NCI-H1048 (cell line): ENCODE data around the gene BCL11B.

ENCODE experiments used
- DNase-seq: peaks from one replicate; lab custom pipeline; 2025; lab: John Stamatoyannopoulos, UW

Gene BCL11B

DNA sequence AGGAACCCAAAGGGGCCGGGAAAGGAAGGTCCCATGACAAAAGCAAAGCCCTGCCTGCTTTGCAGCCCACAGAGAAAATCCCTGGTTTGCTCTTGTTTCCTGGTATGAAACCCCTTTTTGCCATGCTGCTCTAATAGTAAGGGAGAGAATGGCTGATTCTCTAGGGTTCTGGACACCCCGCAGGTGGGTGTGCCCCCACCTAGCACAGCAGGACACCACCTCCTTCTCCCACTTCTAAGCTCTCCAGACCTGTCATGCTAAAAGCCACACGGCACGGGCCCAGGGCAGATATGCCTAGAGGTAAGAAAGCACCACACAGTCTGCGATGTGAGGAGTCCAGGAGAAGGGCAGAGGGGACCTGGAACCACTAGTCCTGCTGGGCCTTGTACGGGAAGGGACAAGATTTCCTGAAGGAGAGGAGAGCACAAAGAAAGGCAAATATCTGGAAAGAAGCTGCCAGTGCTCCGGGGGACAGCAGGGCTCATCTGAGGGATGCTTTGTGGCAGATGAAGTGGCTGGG lies 113.3 kb downstream of the BCL11B start:
- DNase-seq: no peak

DNA sequence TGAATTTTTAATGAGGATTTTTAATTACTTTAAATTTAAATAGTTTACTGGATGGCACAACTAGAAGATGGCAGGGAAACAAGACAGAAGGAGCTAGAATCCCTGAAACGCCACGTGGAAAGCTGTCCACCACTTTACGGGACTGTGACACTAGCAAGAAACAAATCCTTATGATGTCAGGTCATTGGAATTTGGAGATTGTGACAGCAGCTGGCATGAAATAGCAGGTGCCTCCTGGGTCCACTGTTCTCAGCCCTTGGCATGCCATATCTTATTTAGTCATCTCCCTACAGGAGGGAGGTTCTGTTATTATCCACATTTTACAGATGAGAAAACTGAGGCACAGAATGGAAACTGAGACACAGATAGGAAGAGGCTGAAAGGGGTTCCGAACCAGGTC lies 113.8 kb downstream of the BCL11B start:
- no peak for DNase-seq

DNA sequence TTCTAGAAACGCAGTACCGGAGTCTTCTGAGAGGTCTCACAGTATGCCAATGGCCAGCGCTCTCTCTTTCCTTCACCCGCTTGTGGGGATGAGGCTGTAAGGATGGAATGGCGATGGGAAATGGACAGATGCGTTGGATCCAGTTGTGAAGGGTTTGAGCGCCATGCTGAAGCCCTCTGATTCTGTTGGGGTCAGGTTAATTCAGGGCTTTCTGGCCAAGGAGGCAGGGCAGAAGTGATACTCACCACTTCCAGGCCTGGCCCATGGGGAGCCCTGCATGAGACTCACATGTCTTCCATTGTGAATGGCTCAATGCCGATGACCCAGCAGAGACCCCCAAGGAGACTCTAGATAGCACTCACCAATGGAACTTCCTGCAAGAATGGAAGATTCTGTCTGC lies 114.3 kb downstream of the BCL11B start:
- DNase-seq: no peak

DNA sequence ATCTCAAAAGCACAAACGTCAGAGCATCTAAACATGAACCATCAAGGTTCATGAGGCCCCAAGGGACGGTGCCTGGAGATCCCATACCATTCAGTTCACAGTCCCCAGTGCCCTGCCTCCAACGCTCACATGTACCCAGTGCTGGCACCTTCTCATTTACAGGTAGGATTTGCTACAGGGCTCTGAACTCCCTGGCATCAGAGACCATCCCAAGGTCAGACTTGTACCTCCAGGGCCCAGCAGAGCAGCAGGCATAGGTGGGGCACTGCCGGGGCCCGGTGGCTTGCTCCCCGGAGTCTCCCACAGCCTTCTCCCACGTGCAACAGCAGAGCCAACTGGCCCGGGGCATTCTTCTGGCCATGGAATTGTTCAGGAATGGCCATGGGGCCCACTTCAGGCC lies 114.8 kb downstream of the BCL11B start:
- DNase-seq: no peak

DNA sequence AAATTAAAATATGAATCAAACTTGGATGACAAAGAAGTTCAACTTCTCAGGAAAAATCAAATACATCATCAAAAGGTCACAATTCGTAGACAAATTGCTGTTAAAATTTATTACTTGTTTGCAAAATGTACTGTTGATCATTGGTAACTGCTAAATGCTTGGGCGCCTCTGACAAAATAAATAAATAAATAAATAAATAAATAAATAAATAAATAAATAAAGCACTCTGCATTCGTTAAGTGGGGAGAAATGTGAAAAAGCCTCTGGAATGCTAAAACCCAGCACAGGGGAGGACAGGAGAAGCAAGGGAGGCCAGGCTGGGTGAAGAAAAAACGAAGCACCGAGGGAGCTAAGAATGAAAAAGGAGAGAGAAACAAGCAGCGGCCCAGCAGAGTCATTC lies 115.2 kb downstream of the BCL11B start:
- DNase-seq: no peak

DNA sequence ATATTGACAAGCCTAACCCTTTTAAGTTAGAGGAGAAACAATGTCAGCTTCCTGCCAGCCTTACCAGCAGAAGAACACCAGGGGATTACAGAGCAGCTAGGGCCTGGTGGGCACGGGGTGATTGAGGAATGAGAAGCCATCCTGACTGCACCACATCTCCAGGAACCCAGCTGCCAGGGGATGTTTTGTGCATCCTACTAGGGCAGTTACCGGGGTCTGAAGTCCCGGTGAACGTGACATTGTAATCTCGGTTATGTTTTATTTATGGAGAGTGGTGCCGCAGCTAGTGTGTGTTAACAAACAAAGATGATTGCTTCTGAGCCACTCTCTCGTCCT lies 115.9 kb downstream of the BCL11B start:
- no peak for DNase-seq

DNA sequence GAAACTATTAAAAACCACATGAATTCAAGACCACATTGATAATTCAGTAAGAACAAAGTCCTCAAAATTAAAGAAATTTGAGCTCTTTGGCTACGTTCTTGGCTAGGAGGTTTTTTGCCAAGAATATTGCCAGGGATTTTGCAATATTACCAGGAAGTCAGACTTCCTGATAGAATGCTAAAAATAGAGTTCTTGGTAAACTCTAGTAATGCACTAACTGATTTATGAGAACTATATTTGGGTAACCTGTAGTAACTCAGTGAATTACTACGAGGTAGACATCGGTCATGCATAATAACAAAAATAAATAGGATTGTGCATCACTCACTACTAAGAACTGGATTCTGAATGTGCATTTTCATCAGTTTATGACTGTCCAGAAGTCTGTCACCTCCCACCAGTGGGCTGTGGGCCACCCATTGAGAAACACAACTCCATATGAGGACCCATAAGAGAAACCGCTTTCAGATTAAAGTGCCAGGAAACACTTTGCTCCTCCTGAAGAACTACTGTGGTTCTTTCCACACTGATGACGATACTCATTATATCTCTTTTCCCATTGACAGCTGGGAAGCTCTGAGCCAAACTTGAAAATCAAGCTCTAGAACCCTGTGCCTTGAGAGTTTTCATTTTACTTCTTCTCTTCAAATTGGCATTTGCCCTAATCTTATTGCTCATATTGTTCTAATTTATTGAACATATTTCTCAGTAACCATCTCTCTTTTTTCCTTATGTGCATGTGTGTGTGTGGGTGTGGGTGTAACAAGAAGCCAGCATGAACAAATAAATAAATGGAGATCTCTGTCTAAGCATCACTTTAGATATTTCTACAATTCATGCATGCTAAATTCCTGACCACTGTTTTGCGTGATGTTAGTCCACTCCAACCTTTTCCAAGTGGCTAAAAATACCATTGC lies 116.6 kb downstream of the BCL11B start:
- no peak for DNase-seq

DNA sequence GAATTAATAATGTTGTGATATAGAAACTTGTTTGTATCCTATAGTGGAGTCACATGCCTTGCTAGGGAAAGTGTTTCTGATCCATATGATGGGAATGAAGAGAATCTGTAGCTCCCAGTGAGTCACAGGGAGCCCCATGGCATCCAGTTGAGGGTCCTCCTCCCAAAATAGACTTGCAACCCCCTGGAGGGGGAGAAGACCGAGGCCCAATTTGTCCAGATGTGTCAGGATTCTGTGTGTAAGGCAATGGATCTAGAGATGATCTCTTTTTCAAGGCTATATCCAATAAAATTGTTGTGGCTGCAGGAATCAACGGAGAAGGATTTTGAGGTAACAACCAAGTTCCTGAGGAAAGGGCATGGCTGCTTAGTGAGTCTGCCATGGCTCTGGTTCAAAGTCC lies 121.8 kb downstream of the BCL11B start:
- DNase-seq: no peak

DNA sequence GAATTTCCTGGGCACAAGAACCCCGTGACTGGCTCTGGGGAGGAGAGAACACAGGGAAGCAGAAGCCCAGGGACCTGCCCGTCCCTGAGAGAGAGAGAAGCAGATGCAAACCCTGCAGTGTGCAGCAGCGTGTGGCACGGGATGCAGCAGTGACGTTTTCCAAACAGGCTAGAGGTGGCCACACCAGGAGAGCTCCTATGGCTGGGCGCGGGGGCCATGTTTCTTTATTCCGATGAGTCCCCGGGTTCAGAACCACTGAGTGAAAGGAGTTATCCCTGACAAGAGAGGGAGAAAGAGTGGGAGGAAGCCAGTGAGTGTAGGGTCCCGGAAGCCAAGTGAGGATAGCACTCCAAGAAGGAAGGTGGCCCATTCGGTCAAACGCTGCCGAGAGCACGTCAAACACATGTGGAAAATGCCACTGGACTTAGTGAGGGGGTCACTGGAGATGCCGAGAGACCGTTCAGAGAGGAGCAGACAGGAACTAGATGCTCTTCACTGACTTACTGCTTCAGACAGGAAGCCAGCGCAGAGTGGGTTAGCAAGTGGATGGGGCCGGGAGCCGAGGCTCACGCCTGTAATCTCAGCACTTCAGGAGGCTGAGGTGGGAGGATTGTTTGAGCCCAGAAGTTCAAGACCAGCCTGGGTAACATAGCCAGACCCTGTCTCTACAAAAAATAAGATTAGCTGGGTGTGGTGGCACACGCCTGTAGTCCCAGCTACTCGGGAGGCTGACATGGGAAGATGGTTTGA lies 123.0 kb downstream of the BCL11B start:
- no peak for DNase-seq

DNA sequence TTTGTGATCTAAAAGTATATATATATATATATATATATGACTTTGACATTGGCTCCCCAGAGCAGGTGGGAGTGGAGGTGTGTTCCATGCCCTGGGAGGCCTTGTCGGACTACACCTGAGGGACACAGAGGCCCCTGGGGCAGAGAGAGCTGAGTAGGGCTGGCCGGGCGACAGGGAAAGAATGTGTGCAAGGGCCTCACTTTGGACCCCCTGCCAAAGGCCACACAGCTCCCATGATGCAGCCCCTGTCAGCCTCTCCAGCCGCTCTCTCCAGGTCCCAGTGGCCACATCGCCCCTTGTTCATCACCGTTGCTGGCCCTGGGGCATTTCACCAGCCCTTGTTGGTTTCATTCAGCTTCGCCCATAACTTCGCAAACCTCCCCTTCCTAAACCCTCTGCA lies 123.9 kb downstream of the BCL11B start:
- DNase-seq: no peak

DNA sequence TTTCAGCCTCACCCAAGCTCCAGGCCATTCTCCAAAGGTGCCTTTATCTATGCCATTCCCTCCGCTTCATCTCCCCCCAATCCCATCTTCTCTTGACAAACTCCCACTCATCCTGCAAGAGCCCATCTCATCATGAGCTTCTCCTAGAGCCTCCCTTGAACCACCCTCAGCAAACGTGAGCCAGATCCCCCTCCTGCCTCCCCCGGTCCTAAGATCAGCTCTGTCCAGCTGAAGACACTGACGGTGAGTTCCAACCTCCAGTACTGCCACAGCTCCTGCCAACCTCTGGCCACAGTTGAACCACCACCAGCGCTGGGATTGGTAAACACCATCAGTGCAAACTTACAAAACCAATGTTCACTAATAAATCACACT lies 124.6 kb downstream of the BCL11B start:
- no peak for DNase-seq

DNA sequence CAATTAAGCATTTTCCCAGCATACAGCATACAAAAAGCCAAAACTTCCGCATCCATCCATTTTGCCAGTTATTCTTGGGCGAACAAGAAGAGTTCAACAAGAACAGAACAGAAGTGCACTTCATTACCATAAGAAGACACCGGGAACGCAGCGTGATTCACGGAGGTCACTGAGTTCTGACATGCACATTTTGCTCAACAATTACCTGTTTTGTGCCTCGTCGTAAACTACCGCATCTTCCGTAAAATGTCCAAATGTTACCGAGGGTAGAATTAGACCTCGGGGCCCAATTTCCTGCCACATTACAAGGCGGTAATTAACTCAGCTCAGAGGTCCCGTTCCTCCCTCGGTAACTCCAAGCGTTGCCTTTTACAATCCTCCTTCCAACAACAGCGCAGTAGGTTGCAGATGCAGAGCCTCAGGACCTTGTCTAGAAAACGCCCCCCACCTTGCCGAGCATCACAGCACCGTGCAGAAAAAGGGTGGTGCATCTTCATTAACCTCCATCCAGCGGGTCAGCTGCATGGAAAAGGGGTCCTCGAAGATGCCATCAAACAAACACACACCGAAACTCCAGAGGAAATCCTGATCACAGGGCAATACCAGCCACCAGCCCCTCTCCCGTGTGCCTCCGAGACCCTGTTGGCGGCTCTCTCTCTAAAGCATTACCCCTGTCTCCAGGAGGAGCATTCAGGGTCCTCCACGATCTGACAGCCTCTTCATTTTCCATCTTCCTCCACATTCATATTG lies 125.2 kb downstream of the BCL11B start:
- no peak for DNase-seq

DNA sequence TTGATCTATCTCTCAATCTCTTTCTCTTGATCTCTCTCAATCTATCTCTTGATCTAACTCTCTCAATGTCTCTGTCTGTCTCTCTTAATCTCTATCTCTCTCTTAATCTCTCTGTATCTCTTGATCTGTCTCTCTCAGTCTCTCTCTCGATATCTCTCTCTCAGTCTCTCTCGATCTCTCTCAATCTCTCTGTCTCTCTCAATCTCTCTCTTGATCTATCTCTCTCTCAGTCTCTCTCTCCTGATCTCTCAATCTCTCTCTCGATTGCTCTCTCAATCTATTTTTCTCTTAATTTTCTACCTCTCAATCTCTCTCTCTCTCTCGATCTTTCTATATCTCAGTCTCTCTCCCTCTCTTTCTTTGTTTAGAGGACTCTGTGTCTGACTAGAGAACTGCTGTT lies 126.7 kb downstream of the BCL11B start:
- DNase-seq: no peak

DNA sequence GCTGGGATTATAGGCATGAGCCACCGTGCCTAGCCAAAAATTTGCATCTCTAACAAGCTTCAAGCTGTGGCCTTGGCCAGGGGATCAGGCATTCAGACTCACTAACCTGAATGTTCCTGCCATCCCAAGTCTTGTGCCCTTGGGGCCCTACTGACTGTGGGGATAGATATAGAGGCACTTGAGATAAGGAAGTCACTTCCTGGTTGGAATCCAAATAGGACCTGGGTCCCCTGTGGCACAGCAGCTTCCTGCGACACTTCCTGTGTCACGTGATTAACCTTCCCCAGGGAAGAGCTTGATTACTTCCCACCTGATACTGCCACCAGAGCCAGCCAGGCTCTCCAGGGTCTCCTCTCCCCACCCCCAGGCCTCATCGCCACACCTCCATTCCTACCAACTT lies 128.2 kb downstream of the BCL11B start:
- DNase-seq: no peak

DNA sequence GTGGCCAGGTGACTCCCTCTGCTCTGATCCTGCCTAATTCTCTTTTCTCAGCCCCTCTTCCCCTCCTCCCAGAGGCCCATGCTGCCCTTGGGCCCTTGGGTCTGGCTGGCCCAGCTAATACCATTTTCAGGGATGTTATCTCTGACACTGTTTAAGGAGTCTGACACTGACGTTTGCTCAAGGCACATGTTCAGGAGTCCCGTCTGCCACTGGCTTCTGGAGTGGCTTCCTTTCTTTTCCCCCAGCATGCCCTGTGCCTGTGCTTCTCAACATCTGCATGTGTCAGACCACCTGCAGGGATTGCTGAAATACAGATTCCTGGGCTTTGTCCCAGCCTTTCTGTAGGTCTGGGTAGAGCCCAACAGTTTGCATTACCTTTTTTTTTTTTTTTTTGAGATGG lies 128.9 kb downstream of the BCL11B start:
- DNase-seq: no peak

DNA sequence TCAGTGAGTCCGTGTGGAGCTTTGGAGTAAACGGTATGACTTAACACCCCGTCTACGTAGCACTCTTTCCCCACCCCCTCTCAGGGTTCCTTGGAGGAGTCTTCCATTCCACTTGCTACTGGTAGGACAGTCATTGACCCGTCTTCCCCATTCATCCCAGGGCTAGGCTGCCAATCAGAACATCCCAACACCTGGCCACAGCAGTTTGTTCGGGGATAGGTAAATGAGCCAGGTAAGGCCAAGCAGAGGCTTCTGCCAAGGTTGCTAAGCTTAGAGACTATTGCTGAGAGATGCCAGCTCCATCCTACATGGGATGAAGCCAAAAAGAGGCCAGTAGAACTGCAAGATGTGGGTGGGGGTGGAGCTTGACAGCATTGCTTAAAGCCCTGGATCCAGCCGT lies 130.8 kb downstream of the BCL11B start:
- no peak for DNase-seq

DNA sequence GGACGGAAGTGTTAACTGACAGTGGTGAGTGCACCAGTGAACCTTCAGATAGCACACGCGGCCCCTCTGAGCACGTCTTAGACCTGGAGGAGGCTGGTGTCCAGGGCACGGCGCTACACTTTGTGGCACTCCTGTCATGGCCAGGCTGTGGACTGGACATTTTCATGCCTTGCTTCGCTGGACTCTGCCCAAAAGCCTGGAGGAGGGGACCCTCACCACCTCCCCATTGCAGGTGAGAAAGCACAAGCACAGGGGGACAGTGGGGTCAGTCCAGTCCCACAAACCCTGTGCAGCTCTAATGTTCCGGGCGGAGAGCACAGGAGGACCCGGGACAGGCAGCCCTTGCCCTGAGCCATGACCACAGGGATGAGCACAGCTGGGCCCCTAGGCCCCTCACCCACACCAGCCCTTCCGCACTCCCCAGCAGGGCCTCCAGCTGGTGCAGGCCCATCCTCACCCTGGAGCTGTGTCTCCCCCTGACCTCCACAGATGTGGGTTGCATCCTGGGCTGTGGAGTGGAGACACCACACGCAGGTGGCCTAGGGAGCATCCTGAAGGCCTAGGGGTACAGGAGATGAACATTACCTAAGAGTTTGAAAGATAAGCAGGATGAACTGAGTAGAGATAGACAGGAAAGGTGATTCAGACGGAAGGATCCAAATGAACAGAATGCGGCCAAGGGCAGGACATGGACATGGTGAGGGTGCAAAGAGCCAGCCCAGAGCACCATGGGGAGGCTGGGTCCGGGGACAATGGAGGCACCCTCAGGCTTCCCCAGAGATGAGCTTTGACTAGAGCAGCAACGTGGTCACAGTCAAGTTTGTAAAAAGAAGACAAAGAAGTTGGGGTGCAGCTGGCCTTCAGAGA lies 132.8 kb downstream of the BCL11B start:
- DNase-seq: no peak

DNA sequence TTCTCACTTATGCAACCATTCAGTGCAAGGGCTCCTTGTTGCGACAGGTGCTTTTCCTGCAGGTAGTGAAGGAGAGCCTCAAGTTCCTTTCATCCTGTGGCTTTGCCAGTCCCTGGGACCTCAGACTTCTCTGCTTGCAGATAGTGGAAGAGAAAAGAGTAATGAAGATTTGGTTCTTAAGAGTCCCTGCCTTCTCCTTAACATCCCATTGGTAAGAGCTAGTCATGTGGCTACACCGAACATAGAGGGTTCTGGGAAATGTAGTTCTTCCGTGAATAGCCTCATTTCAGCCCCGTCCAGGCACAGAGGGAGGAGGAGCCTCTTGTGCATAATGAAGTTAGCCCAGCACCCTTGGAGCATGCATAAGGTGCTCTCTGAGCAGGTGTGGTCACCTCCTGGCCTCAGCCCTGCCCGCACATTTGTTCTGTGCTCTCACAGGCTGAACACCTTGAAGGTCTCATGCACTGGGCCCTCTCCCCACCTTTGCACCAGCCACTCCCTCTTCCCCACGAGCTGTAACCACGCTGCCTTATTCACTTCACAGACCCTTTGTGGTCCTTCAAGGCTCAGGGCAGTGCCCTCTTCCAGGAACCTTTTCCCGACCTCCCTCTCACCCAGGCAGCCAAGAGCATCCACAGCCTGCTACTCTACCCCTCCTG lies 134.0 kb downstream of the BCL11B start:
- no peak for DNase-seq

DNA sequence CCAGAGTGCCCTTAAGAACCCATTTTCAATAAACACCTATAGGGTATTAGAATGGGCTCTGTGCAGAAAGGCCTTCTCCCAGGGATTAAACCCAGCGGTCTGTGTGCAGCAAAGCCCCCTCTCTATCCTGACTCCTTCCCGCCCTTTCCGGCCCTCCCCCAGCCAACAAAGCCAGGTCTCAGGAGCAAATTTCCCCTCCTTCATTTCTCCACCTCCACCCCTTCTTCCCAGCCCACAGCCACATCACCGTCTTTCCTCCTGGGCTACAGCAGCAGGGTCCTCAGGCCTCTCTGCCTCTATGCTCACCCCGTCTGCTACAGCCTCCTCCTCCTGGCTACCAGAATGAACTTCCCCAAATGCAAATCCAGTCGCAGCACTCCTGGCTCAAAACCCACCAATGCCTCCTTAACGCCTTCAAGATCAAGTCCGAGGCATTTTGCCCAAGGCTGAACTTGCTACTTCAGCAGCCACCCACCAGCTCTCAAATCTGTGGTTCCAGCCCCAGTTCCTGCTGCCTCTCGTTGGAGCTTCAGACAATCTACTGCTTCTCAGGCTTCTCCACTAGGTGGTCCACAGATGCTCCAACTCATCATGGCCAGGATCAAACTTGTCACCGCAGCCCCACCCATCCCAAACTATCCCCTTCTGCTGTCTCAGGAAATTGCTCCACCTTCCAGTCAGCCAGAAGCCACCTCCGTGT lies 134.8 kb downstream of the BCL11B start:
- DNase-seq: no peak

DNA sequence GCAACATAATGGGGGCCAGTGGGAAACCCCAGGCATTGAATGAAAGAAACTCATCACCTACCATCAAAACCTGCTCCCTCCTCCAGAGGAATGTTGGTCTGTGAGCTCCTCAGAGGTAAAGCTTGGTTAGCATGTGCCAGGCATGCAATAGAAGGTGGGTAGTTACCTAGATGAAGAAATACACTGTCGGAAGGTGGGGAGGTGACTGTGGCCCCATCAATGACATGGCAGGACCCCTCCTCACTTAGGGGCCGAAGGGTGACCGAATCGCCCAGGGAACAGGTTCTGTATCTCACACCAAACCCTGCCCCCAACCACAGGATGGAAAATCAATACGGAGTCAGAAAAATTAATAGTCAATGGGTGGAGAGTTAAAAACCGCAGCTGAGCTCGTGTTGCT lies 135.6 kb downstream of the BCL11B start:
- no peak for DNase-seq

DNA sequence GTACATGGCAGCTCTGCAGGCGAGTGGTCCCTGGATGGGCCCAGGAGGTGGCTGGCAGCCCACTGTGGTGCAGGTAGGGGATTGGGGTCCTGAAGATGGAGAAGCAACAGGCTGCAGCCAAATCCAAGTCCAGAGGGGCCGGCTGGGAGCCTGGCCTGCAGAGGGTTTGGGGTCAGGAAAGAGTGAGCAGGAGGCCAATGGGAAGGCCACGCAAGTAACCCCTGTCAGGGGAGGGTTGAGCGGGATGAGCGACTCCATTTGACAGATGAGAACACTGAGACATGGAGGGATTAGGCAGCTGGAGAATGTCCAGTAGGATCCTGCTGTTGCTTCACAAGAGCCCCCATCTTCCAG lies 136.0 kb downstream of the BCL11B start:
- DNase-seq: no peak
